ENCODE results near the gene TMPRSS6.

DNA sequence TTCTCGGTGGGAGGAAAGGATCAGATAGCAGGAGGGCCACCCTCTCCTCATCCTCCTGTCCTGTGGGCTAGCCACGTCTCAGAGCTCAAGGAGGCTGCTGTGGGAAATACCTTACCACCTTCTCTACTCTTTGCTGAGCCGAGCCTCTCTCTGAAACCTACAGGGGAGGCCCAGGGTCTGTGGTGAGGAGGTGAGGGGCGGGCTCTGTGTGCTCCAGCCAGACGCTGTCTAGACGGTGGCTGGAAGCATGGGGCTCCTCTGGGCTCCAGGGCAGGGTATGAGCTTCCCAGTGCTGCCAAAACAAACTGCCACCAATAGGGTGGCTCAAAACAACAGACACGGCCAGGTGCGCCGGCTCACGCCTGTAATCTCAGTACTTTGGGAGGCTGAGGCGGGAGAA, 5.5 kb upstream of the TMPRSS6 start:
- TF ChIP-seq, protein P1, sequence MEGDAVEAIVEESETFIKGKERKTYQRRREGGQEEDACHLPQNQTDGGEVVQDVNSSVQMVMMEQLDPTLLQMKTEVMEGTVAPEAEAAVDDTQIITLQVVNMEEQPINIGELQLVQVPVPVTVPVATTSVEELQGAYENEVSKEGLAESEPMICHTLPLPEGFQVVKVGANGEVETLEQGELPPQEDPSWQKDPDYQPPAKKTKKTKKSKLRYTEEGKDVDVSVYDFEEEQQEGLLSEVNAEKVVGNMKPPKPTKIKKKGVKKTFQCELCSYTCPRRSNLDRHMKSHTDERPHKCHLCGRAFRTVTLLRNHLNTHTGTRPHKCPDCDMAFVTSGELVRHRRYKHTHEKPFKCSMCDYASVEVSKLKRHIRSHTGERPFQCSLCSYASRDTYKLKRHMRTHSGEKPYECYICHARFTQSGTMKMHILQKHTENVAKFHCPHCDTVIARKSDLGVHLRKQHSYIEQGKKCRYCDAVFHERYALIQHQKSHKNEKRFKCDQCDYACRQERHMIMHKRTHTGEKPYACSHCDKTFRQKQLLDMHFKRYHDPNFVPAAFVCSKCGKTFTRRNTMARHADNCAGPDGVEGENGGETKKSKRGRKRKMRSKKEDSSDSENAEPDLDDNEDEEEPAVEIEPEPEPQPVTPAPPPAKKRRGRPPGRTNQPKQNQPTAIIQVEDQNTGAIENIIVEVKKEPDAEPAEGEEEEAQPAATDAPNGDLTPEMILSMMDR (conservative IDR thresholded peaks at IDR 0.05; ENCODE audit: low read depth, low read length) = no peak
- no peak for TF ChIP-seq EZH2 (IDR thresholded peaks at IDR 0.05; ENCODE audit: low read length, unreplicated experiment)
